MCF 10A (cell line): ENCODE measurements around the gene ZFYVE28. TPM values are rescaled to one million over a fixed set of nuclear protein-coding genes. Genes with fewer than 3 reads are reported as not detected.

Experiments used
- BruUV-seq: library from RNA; stranded (reverse); fragments of 400-500 nt; replicated peaks from 2 replicates; lab custom pipeline; 2021; lab: Mats Ljungman, UMichigan
- CTCF ChIA-PET: fragments of 300-600 bp; sonication (Branson Sonifier 250); formaldehyde crosslinking; extraction: SDS; loops from one replicate; lab custom pipeline; 2021; ENCODE audit warnings: antibody characterized with exemption, inconsistent platforms; lab: Yijun Ruan, JAX
- POLR2A ChIA-PET: fragments of 300-600, 350-650 bp; sonication (Branson Sonifier 250); formaldehyde crosslinking; extraction: SDS; loops from one replicate; lab custom pipeline; 2020; ENCODE audit warnings: antibody characterized with exemption, inconsistent platforms; lab: Yijun Ruan, JAX
- DNase-seq: peaks from one replicate; pipeline ENCODE4 v3.0.0-alpha.2; 2018; ENCODE audit not compliant: unreplicated experiment
- H3K27ac Mint-ChIP-seq: one replicate; pipeline ENCODE4 v1.8.0; 2022; ENCODE audit warnings: mild to moderate bottlenecking, low read depth, mixed read lengths; ENCODE audit not compliant: unreplicated experiment
- H3K27me3 Mint-ChIP-seq: one replicate; pipeline ENCODE4 v1.8.0; 2022; ENCODE audit warnings: mixed read lengths; ENCODE audit not compliant: insufficient read depth, unreplicated experiment
- H3K36me3 Mint-ChIP-seq: one replicate; pipeline ENCODE4 v1.8.0; 2022; ENCODE audit warnings: mild to moderate bottlenecking, moderate library complexity, mixed read lengths; ENCODE audit not compliant: insufficient read depth, unreplicated experiment
- H3K4me1 Mint-ChIP-seq: one replicate; pipeline ENCODE4 v1.8.0; 2022; ENCODE audit warnings: mixed read lengths; ENCODE audit not compliant: insufficient read depth, unreplicated experiment
- H3K4me3 Mint-ChIP-seq: one replicate; pipeline ENCODE4 v1.8.0; 2022; ENCODE audit warnings: mild to moderate bottlenecking, moderate library complexity, mixed read lengths; ENCODE audit not compliant: unreplicated experiment
- H3K9me3 Mint-ChIP-seq: one replicate; pipeline ENCODE4 v1.8.0; 2022; ENCODE audit warnings: mixed read lengths; ENCODE audit not compliant: unreplicated experiment
- CTCF ChIP-seq: fragments of 200-600 bp; IDR thresholded peaks from one replicate; pipeline ENCODE4 v1.8.0; 2022; ENCODE audit warnings: antibody characterized with exemption, mild to moderate bottlenecking; ENCODE audit not compliant: unreplicated experiment
- intact Hi-C: fragments of 100-400 bp; cut with micrococcal nuclease; formaldehyde crosslinking; loops from 2 replicates; pipeline ENCODE4 v1.14.1; 2022
- total RNA-seq: library from RNA; stranded (reverse); gene quantifications from 2 replicates; pipeline ENCODE4 v1.2.3, GENCODE V29; 2022

The ZFYVE28 gene
- total RNA-seq, 1 experiment from 2014 or later: 1.6 TPM

DNA sequence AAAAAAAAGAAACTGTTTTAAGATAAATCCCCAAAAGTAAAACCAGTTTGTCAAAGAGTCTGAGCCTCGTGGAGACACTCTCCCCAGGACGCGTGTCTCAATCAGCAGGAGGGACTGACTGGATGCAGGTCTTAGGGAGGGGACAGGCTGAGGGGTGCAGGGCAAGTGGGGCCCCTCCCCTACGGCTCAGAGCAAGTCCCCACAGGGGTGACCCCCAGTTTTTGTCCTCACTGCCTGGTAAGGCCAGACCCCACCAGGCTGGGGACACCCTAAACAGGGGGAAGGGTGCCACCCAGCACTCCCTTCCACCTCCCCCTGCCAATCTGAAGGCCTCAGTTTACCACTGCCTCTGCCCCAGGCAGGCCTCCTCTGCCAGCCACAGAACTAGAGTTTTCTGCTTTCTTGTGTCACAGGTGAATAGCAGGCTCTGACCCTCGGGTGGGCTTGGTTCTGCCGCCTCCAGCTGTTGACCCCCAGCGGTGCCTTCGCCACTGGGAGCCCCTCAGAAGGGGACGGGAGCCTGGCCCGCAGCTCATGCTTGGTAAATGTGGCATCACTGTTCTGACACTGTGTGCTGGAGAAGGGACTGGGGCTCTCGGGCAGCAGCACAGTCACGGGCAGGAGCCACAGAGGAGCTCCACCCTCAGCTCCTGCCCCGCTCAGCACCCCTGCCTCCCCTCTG lies 86.8 kb downstream of the ZFYVE28 start:
- TF ChIP-seq CTCF: no peak
- ChIA-PET POLR2A (no interaction called here), CTCF (interaction anchor here (0.8 kb wide), 1 partner anchor 10 kb away, joined by 5 read pairs; no protein-coding TSS in a partner anchor)
- no peak overlapping the region for H3K4me3 Mint-ChIP-seq
- H3K36me3 Mint-ChIP-seq: peaks cover 4% of the 10 kb centered on the region
- no TSS peak for BruUV-seq
- H3K9me3 Mint-ChIP-seq: no peaks in the 10 kb centered on the region
- H3K4me1 Mint-ChIP-seq: peaks cover 15% of the 10 kb centered on the region
- H3K27me3 Mint-ChIP-seq: no peaks in the 10 kb centered on the region
- no peak overlapping the region for H3K27ac Mint-ChIP-seq
- intact Hi-C loops: loop anchor here (10.0 kb wide), 1 partner anchor 67 kb away; the partner anchor contains the start of gene MXD4
- DNase-seq: no peak

- no peak for TF ChIP-seq CTCF
- DNase-seq: no peak
Observed at GRCh38 chr4:2331043-2331420, 87.4 kb downstream of the ZFYVE28 start.

GRCh38 chr4:2330091-2331042 lies 88.1 kb downstream of the ZFYVE28 start:
- peak overlapping the region; percentile 87 for H3K27ac Mint-ChIP-seq
- CTCF ChIA-PET: no interaction called here

More at GRCh38 chr4:2331043-2331420, 87.4 kb downstream of the ZFYVE28 start:
- peaks cover 4% of the 10 kb centered on the region for H3K36me3 Mint-ChIP-seq
- H3K9me3 Mint-ChIP-seq: peaks cover 4% of the 10 kb centered on the region
- no peak overlapping the region for H3K27ac Mint-ChIP-seq
- no peak overlapping the region for H3K4me3 Mint-ChIP-seq
- POLR2A ChIA-PET: no interaction called here
- BruUV-seq: no TSS peak
- no peaks in the 10 kb centered on the region for H3K27me3 Mint-ChIP-seq
- H3K4me1 Mint-ChIP-seq: peaks cover 15% of the 10 kb centered on the region
- CTCF ChIA-PET: no interaction called here
- intact Hi-C loops: loop anchor here (10.0 kb wide), 1 partner anchor 66 kb away; the partner anchor contains the start of gene MXD4

More at GRCh38 chr4:2330091-2331042, 88.1 kb downstream of the ZFYVE28 start:
- H3K36me3 Mint-ChIP-seq: peaks cover 4% of the 10 kb centered on the region
- H3K9me3 Mint-ChIP-seq: peaks cover 7% of the 10 kb centered on the region
- intact Hi-C loops: loop anchor here (10.0 kb wide), 1 partner anchor 66 kb away; the partner anchor contains the start of gene MXD4
- TF ChIP-seq CTCF: no peak
- H3K27me3 Mint-ChIP-seq: no peaks in the 10 kb centered on the region
- H3K4me3 Mint-ChIP-seq: peak overlapping the region; percentile 42
- no TSS peak for BruUV-seq
- H3K4me1 Mint-ChIP-seq: peaks cover 15% of the 10 kb centered on the region
- peak; percentile 89 for DNase-seq
- POLR2A ChIA-PET: no interaction called here
